Fibroblast of peridontal ligament (primary cell): Measurements from ENCODE around the gene DUSP15.
"Not testable (repeated sequence)": the region's sequence is repeated elsewhere in the genome, so short reads cannot be mapped to it uniquely, and the experiment has no call there.

Experiments used
- DNase-seq: peaks from one replicate; pipeline ENCODE4 v3.0.0-alpha.2; 2010; ENCODE audit errors: extremely low read depth

Gene DUSP15, protein sequence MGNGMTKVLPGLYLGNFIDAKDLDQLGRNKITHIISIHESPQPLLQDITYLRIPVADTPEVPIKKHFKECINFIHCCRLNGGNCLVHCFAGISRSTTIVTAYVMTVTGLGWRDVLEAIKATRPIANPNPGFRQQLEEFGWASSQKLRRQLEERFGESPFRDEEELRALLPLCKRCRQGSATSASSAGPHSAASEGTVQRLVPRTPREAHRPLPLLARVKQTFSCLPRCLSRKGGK

DNA sequence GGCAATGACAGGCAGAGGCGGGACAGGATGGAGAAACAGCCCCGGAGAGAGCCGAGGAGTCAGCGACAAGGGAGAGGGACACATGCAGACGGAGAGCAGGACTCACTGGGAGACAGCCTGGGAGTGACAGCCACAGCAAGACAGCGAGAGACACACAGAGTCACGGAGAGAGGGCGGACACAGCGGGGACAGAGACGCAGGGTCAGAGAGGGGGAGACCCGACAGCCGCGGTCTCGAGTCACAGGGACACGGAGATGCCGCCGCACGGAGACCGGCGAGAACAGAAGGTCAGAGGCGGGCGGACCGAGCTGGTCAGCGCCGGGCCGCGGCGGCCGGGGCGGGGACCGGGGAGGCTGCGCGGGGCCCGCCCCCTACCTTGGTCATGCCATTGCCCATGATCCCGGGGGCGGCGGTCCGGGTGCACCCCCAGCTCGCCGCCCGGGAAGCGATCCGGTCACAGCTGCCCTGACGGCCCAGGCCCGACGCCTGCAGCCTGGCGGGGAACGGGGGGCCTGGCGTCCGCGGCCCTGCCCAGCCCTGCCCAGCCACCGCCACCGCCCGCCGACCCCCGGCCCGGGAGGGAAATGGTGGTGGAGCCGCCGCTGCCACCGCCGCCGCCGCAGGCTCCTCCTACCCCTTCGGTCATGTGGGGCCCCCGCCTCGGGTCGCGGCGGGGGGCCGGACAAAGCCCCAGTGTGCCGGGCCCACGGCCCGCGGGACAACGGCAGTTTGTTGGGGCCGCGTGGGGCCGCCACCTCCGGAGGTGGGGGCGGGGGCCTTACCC, at the start of gene DUSP15, which contains the start of gene TTLL9:
Gene DUSP15 (minus strand): TSS at position 586 of the 784 bp plus-strand sequence. CDS start 190 bp downstream, at position 396.
Gene TTLL9 (plus strand): TSS at position 693 of the 784 bp plus-strand sequence. CDS start 493 bp downstream, outside the sequence.
- no peak for DNase-seq

DNA sequence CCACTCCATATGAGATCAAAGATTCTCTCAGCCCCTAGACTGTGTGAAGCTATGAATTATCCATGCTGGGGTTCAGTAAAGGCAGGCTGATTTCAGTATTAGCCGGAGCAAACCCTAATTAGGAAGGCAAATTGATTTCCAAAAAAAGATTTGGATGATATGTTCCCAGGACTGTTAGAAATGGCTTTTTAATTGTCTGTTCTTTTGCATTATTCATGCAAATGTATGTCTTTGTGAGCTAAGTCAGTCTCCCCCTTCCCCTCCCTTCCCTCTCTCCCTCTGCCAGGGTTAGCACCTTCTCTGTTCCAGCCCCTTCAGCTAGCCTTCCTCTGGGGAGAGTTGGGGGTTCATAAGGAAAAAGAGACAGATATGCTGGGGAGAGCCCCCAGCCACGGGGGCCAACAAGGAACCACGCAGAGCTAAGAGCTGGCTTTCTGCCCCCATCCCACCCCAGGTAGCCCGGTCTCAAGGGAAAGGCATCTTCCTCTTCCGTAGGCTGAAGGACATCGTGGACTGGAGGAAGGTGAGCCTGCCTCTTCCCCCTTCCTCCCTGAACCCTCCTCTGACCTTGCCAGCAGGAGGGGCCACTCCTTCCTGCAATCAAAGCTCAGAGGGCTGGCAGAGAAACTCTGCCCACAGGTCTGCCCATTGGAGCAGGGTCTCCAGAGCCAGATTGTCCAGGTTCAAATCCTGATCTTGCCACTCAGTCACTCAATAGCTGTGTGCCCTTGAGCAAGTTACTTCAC, 49.3 kb upstream of the DUSP15 start:
- no peak for DNase-seq

DNA sequence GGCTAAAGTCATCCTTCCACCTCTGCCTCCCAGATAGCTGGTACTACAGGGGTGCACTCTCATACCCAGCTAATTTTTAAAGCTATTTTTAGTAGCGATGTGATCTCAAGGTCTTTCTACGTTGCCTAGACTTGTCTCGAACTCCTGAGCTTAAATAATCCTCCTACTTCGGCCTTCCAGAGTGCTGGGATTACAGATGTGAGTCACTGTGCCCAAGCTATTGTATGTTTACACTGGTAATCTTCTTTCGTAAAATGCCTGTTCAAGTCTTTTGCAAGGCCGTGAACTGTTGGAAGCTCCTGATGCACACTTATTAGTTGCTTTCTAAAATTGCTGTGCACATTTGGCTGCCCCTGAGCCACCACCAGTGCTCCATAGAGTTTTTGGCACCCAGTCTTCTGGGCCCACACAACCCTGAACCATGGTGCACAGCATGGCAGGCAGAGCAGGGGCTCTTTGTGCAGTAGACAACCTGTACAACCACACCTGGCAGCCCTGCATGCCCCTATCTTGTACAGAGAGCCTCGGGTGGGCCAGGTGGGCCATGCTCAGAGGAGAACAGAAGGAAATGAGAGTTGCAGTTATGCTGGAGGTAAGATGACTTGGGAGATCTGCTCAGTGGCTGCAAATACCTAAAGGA, 48.3 kb upstream of the DUSP15 start:
- no peak for DNase-seq

DNA sequence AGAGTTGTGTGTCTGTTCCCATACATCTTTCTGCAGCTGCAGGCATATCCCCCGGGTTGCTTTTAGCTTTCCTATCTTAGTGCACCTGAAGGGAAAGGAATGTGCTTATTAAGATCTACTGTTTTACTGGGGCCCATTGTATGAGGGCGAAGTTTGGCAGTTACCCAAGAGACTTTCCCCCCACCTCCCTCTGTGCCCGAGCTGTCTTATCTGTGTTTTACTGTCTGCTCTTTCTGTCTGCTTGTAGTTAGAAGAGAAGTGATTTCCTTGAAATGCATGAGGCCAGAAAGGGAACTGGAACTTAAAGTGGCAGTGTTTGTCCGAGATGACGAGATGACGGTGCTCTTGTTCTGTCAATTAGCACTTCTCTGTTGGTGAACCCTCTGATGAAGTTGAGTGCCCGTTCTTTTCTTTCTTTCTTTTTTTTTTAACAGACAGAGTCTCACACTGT, 47.7 kb upstream of the DUSP15 start:
- not testable (repeated sequence) for DNase-seq

DNA sequence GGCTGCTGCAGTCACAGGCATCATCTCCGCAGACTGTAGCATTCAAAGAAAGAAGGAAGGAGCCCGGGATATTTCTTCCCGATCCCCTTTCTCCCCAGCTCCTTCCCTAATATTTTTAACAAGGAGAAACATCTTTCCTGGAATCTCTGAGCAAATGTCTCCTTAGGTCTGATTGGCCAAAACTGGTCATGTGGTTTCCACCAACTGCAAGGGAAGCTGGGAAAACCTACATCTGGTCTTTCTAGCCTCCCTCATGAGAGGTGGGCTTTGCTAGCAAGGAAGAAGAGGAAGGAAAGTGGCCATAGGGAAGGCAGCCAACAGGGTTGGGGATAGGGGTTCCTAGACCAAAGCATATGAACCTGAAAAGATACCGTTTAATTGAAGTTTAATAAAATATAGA, 46.4 kb upstream of the DUSP15 start:
- DNase-seq, result no peak

DNA sequence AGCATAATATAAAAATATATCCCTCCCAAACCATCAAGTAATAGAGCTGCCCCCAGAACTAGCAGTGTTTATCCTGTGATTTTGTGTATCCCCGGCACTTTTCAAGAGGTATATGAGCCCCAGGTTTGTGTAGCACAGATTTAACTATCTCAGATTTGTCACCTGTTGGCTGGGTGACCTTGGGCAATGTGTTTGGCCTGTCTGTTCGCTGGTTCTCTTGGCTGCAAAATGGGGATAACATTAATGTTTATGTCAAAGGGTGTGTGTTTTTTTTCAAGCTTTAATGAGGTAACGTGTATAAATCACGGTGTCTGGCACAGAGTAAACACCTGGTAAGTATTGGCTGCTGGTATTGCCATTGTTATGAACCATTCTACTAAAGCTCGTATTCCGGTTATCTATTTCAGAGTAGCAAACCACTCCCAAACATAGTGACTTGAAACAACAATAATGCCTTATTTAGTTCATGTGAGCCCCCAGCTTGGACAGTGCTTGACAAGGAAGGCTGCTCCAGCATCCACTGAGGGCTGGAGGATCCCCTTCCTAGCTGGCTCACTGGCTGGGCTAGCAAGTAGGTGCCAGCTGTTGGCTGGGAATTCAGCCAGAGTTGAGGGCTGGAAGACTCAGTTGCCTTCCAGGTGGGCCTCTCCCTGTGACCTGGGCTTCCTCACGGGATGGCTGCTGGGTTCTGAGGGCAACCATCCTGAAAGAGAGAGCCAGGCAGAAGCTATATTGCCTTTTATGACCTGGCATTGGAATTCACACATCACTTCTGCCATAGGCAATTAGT, 45.4 kb upstream of the DUSP15 start:
- DNase-seq, result no peak

DNA sequence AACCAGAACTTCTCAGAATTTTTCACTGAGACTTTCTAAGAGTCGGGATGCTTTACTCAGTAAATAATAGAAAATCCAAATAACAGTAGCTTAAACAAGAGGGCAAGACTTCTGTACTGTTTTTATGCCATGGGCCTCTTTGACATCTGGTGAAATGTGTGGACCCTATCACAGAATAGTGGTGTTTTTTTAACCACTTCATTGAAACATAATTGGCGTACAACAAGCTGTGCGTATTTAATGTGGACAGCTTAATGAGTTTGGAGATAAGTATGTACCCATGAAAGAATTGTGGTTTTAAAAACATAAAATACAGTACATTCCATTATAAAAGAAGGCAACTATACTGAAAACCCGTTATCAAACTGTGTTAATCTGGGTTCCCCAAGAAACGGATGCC, 43.8 kb upstream of the DUSP15 start:
- no peak for DNase-seq

DNA sequence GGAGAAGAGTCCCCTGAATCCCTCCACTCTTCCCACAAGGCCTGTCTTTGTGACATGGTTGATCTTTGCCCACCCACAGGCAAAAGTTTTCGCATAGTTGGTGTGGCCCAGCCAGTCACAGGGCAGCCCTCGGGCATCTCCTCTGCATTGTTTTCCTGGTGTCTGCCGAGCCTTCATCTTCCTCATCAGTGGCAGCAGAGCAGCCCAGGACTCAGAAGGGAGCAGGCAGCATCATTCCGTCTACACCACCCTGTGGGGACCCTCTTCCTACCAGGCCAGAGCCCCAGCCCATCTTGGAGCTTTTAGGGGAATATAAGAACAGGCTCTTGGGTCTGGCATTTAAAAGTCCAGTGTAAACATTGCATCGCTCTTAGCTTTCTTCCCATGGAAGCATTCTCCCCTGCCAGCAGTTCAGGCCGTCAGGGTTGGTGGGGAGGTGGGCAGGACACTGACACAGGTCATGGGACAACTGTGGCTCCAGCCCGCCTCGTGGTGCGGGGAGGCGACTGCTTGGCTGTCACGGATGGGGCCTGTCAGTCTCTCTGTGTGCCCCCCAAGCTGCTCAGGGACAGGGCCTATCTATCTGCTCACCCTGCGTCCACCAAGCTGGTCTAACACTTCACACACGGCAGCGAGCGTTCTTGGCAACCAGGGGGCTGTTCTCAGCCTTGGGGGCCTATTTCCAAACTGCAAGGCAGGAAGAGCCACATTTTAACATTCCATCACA, 43.3 kb upstream of the DUSP15 start:
- no peak for DNase-seq

DNA sequence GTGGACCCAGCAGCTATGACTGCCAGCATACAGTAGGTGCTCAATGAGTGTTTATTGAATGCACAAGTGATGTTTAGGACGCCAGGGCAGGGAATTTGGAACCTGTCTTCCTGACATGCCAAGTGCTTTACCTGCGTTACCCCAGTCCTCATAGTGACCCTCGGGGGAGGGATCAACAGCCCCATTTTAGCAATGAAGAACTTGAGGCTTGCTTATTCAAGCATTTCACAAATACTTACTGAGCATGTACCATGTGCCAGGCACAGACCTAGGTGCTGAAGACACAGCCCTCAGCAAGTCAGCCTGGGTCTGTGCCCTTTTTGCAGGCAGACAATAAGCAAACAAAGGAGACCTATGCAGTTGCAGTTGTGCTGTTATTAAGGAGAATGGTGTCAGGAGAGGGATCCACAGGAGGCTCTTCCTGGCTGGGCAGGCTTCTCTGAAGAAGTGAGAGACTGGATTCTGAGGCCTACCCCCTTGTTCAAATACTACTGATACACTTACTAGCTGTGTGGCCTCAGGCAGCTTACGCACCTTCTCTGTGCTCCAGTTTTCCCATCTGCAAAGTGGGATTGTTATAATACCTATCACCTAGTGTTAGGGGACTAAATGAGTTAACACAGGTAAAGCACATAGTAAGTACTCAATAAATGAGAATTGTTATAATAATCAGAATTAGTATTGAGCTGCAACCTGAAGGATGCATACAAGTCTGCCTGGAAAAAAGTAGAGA, 39.9 kb upstream of the DUSP15 start:
- DNase-seq, result no peak

DNA sequence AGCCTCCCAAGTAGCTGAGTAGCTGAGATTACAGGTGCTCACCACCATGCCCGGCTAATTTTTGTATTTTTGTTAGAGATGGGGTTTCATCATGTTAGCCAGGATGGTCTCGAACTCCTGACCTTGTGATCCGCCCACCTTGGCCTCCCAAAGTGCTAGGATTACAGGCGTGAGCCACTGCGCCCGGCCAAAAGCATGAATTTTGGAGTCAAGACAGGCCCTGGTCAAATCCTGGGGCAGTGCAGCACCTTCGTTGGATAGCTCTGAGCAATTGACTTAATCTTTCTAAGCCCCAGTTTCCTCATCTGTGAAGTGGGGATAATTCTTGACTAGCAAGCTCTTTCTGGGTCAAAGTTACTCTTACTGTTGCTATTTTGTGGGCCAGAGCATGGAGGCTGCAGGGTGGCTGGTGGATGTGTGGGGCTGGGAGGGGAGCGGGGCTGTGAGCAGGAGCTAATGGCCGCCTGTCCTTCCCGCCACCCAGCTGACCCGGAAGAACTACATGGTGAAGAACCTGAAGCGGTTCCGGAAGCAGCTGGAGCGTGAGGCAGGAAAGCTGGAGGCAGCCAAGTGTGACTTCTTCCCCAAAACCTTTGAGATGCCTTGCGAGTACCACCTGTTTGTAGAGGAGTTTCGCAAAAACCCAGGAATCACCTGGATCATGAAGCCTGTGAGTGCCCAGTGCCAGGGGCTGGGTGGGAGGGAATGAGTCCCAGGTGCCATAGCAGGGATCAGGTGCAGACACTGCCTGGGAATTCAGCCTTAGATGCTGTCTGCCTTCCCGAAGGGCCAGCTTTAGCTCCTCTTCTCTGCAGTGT, 39.1 kb upstream of the DUSP15 start:
- no peak for DNase-seq

DNA sequence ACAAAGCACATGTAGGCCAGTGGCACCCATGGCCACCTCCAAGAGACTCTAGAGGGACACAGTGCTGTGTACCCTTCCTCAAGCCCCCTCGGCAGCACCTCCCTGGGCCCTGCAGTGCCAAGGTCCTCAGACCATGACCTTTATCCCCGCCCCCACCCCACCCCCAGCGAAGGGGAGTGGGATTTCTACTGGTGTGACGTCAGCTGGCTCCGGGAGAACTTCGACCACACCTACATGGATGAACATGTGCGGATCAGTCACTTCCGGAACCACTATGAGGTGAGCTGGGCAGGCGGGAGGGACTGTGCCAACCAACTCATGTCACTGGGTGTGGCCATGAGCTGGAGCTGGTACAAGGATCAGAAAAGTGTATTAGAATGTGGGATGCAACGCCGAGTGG, 38.1 kb upstream of the DUSP15 start:
- DNase-seq, result no peak

DNA sequence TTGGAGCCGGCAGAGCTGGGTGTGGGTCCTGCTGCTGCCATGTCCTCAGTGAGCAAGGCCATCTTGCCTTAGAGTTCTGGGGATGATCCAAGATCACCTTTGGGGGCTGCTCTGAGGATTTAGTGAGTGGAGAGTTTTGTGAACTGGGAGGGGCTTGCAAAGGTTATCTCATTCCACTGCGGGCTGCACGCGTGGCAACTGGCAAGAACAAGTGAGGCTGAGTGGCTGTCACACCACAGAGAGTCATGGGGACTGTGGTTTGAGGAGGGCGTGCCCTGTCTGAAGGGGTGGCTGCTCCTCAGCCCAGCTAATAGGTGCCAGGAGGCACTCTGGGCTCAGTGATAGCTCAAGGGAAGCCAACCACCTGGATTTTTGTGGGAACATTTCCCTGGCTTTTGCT, 37.7 kb upstream of the DUSP15 start:
- DNase-seq, result no peak

DNA sequence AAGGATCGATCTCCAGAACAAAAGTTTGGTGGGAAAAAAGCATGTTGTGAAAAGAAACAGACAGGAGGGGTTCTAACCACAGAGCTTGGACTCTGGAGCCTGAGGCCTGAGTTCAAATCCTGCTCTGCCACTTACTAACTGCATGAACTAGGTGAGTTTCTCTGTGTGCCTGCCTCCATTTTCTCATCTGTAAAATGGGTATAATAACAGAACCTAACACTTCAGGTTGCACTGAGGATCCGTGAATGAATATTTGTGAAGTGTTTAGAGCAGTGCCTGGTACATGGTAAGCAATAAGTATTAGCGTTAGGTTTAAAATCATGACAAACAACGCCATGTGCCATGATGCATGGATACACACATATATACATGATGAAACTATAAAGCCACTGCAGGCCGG, 36.7 kb upstream of the DUSP15 start:
- DNase-seq, result no peak

DNA sequence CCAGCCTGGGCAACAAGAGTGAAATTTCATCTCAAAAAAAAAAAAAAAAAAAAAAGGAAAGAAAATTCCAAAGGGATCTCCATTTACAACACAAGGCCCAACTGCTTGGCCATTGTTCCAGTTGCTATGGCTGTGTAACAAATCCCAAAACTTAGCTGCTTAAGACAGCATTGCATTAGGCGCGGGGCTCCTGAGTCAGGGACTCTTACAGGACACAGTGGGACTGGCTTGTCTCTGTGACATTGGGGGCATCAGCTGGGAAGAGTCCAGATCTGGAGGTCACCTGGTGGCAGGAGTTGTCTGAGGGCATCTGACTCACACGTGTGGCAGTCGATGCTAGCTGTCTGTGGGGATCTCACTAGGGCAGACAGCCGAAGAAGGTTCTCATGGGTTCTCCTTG, 35.7 kb upstream of the DUSP15 start:
- DNase-seq, result no peak

DNA sequence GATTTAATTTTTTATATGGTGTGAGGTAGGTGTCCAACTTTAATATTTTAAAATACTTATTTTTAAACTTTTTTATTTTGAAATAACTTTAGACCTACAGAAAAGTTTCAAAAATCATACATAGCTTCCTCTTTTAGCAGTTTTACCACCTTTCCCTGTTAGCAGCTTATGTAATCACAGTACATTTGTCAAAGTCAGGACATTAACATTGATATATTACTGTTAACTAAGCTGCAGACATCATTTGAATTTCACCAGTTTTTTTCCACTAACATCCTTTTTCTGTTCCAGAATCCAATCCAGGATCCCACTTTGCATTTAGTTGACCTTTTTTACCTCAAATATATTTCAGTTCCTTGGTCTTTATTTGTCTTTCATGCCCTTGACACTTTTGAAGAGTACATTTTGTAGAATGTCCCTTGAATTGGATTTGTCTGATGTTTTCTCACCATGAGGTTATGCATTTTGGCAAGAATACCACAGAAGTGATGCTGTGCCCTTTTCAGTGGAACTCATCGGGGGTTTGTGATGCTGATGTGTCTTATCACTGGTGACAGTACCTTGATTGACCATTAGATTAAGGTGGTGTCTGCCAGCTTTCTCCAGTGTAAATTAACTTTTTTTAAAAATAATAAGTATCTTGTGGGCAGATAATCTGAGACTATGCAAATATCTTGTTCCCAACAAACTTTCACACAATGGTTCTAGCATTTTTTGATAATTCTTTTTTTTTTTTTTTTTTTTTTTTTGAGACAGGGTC, 33.5 kb upstream of the DUSP15 start:
- DNase-seq, result no peak

DNA sequence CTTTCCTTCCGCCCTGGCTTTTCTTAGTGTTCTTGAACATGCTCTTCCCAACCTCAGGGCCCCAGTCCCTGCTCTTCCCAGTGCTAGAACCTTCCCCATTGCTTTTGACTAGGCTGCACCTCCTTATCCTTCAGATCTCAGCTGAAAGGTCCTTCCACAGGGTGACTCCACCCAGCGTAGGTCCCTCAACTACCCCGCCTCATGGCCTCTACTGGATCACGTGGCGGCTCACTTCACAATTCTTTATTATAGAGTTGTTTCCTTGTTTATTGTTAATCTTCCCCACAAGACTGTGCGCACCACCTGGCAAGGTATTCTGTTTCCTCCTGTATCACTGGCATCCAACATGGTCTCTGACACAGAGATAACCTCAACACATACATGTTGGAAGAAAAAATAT, 31.3 kb upstream of the DUSP15 start:
- no peak for DNase-seq

DNA sequence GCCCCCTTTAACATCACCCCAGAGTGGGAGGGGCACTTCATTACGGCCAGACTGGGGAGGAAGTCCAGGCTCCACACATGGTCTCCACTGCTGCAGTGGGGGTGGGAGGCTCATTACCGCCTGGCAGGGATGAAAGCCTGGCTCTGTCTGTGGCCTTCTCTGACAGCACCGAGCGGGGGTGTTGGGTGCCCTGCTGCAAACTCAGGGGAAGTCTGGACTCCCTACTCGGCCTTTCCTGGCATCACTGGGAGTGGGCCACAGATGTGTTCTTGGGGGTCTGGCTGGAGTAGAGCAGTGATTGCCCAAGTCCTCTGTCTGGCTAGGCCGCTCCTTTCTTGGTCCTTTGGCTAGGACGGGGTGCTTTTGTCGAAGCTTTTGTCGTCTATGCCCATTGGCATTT, 27.2 kb upstream of the DUSP15 start:
- DNase-seq, result no peak

DNA sequence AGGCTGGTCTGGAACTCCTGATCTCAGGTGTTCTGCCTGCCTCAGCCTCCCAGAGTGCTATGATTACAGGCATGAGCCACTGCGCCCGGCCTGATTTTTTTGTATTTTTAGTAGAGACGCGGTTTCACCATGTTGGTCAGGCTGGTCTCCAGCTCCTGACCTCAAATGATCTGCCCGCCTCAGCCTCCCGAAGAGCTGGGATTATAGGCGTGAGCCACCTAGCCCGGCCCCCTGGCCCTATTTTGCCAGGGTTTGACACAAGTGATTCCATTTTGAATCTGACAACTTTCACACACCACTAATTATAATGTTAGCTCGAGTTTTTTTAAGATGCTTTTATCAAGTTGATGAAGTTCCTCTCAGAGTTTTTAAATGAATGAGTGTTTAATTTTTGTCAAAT, 25.7 kb upstream of the DUSP15 start:
- no peak for DNase-seq
